Measurements from ENCODE around the gene WNT5B. TPM values are rescaled to one million over a fixed set of nuclear protein-coding genes. Genes with fewer than 3 reads are reported as not detected.

The WNT5B gene
- total and polyA plus RNA-seq, 2 of the 8 experiments (the other 6 are each of a cell fraction or from before 2014, with no cell fraction given), result 0.91 to 1.2 TPM

DNA sequence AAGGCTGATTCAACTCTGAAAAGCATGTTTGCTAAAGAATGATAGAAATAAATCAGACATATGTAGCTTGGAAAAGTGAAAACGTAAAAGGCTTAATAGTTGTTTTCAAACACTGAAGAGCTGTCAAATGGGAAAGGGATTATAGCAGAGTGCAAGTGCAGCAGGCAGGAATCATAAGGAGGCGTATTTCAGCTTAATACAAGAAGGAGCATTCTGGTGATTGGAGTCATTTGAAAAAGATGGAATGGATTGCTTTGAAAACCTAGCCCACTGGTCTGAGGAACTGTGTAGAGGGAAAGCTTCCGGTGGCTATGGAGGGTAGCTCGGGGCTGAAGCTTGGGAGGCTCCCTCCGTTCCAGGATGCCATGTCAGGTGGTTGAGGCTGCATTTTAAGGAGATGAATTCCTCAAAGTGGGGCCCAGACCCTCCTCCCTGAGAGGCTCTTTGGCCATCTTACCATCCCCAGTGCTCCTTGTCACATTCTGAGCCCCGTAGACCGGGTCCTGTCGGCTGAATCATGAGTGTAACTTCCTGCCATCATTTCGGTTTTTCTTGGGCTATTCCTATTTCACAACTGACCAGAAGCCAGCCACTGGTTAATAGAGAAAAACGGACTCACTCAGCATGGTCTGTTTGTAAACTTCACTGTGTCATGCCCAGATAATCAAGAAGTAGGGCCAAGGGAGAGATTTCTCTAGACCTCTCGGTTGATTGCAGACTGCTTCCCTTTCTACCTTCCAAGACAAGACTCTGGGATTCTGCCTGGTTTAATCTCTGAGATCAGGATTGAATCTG, 6.5 kb downstream of the WNT5B start:
- Histone ChIP-seq H4K5ac (ENCODE audit: insufficient read length, low read depth, low read length) (no peak overlapping the region), H3K23ac (ENCODE audit: insufficient read length) (no peak overlapping the region), H3K23me2 (ENCODE audit: low read depth, low read length) (no peaks in the 10 kb centered on the region; the same call in none of the 2 replicates), H2AK5ac (ENCODE audit: low read depth, low read length) (no peak overlapping the region), H3K79me1 (ENCODE audit: low read depth, low read length) (no peaks in the 10 kb centered on the region), H3K27ac (ENCODE audit: low read depth, low read length) (no peak overlapping the region), H3K4me3 (ENCODE audit: extremely low read depth in 1 of 4, insufficient read depth in 2 of 4, low read depth in 3 of 4, low read length in 4 of 4) (no peak overlapping the region), H3K18ac (ENCODE audit: extremely low read depth, low read length) (no peak overlapping the region), H3K4me1 (replicated peaks in 1 of 4; ENCODE audit: control insufficient read depth in 3 of 4, insufficient read depth in 4 of 4, low read length in 3 of 4) (peaks cover 2 to 20% (median 11%) of the 10 kb centered on the region in 4 experiments), H4K20me1 (replicated peaks in 1 of 2; ENCODE audit: control insufficient read depth in 1 of 2, insufficient read depth in 2 of 2, low read length in 2 of 2) (peaks cover 0 to 4% of the 10 kb centered on the region in 2 experiments), H3K9ac (replicated peaks in 1 of 4; ENCODE audit: extremely low read depth in 1 of 4, low read depth in 3 of 4, low read length in 3 of 4) (no peak overlapping the region), H3K27me3 (replicated peaks in 1 of 4; ENCODE audit: control insufficient read depth in 3 of 4, extremely low read depth in 1 of 4, insufficient read depth in 3 of 4, low read length in 3 of 4) (peaks cover 25 to 56% (median 41%) of the 10 kb centered on the region in 4 experiments), H3K4ac (replicated peaks; ENCODE audit: insufficient read length, low read depth, low read length) (no peak overlapping the region), H4K8ac (ENCODE audit: extremely low read depth, insufficient read depth, low read length) (no peak overlapping the region), H3K14ac (ENCODE audit: insufficient read length) (no peak overlapping the region), H4K91ac (replicated peaks; ENCODE audit: insufficient read length, low read length) (no peak overlapping the region), H3K9me3 (ENCODE audit: insufficient read depth in 2 of 2, low read depth in 1 of 2, low read length in 1 of 2) (no peaks in the 10 kb centered on the region), H2BK120ac (replicated peaks; ENCODE audit: low read depth, low read length) (no peak overlapping the region), H2BK12ac (ENCODE audit: low read depth, low read length) (no peak overlapping the region), H2AFZ (ENCODE audit: low read length) (no peak overlapping the region), H3K36me3 (ENCODE audit: control insufficient read depth in 2 of 4, insufficient read depth in 4 of 4, low read length in 3 of 4) (no peaks in the 10 kb centered on the region), H2BK5ac (ENCODE audit: low read depth, low read length) (no peak overlapping the region), H3K79me2 (ENCODE audit: control insufficient read depth in 1 of 2, insufficient read depth in 2 of 2, low read length in 2 of 2) (no peaks in the 10 kb centered on the region), H2BK15ac (ENCODE audit: low read length) (no peak overlapping the region), H2BK20ac (ENCODE audit: low read length) (no peak overlapping the region), H3K4me2 (ENCODE audit: insufficient read depth in 1 of 2, low read depth in 2 of 2, low read length in 2 of 2) (no peak overlapping the region), H3K56ac (replicated peaks; ENCODE audit: insufficient read length, low read depth, low read length) (no peak overlapping the region)
- ChIA-PET CTCF (ENCODE audit: partially characterized antibody) (interaction anchor here (0.5 to 3.6 kb wide), 30 partner anchors 10 to 646 kb away, joined by 3 to 40 read pairs (median 5); partner anchors contain the start of gene ADIPOR2), POLR2A (ENCODE audit: partially characterized antibody) (interaction anchor here (1.6 kb wide), 1 partner anchor 27 kb away, joined by 5 read pairs; no protein-coding TSS in a partner anchor)
- FAIRE-seq (no peak), DNase-seq (ENCODE audit: low read depth in 1 of 2, low spot score in 2 of 2) (no peak)
- WGBS, 2 experiments (ENCODE audit: extremely low coverage in 1 of 2, insufficient coverage in 1 of 2, insufficient read length in 1 of 2, insufficient replicate concordance in 2 of 2, low coverage in 1 of 2, low lambda C conversion rate in 2 of 2, missing lambda C conversion rate in 1 of 2), result 82% methylated on average over 11 of the region's 11 CpGs; no CpG with 5 or more reads in 1 of the 2 experiments
- TF ChIP-seq RFX5 (IDR thresholded peaks at IDR 0.05; ENCODE audit: borderline replicate concordance, low read depth, low read length) (no peak), SP1 (IDR thresholded peaks at IDR 0.05; ENCODE audit: low read depth, low read length) (no peak), POLR2AphosphoS5 (IDR thresholded peaks at IDR 0.05; ENCODE audit: low read depth, low read length) (no peak), POLR2A (IDR thresholded peaks at IDR 0.05; ENCODE audit: control extremely low read depth in 1 of 2, low read depth in 2 of 2, low read length in 2 of 2) (no peak), MAFK (IDR thresholded peaks at IDR 0.05; ENCODE audit: low read depth, low read length) (no peak), CHD1 (IDR thresholded peaks at IDR 0.05; ENCODE audit: low read depth, low read length) (no peak), SRF (IDR thresholded peaks at IDR 0.05; ENCODE audit: low read depth, low read length) (no peak)
- TF ChIP-seq, protein P1, sequence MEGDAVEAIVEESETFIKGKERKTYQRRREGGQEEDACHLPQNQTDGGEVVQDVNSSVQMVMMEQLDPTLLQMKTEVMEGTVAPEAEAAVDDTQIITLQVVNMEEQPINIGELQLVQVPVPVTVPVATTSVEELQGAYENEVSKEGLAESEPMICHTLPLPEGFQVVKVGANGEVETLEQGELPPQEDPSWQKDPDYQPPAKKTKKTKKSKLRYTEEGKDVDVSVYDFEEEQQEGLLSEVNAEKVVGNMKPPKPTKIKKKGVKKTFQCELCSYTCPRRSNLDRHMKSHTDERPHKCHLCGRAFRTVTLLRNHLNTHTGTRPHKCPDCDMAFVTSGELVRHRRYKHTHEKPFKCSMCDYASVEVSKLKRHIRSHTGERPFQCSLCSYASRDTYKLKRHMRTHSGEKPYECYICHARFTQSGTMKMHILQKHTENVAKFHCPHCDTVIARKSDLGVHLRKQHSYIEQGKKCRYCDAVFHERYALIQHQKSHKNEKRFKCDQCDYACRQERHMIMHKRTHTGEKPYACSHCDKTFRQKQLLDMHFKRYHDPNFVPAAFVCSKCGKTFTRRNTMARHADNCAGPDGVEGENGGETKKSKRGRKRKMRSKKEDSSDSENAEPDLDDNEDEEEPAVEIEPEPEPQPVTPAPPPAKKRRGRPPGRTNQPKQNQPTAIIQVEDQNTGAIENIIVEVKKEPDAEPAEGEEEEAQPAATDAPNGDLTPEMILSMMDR (IDR thresholded peaks at IDR 0.05; ENCODE audit: control extremely low read depth in 1 of 3, insufficient read depth in 1 of 3, low read depth in 1 of 3, low read length in 3 of 3), result no peak
- TF ChIP-seq, protein P2, sequence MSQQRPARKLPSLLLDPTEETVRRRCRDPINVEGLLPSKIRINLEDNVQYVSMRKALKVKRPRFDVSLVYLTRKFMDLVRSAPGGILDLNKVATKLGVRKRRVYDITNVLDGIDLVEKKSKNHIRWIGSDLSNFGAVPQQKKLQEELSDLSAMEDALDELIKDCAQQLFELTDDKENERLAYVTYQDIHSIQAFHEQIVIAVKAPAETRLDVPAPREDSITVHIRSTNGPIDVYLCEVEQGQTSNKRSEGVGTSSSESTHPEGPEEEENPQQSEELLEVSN (IDR thresholded peaks at IDR 0.05), result no peak

All from H1 (cell line).